Neuronal stem cell (in vitro differentiated cells): ENCODE data around the gene SERGEF.

Experiments used
- DNase-seq: peaks from one replicate; pipeline ENCODE4 v3.0.0-alpha.2; 2013; ENCODE audit warnings: low spot score
- H2AFZ ChIP-seq: one replicate; pipeline ENCODE4 v1.6.1; 2013; ENCODE audit warnings: mild to moderate bottlenecking, low read length, inconsistent platforms
- H2AK5ac ChIP-seq: 2 replicates; pipeline ENCODE4 v1.6.1; 2013; ENCODE audit warnings: low read depth, mild to moderate bottlenecking, inconsistent platforms, low read length, moderate library complexity, mixed read lengths
- H2BK120ac ChIP-seq: 2 replicates; pipeline ENCODE4 v1.6.1; 2013; ENCODE audit warnings: low read depth, mild to moderate bottlenecking, inconsistent platforms, low read length, moderate library complexity, mixed read lengths
- H2BK12ac ChIP-seq: one replicate; pipeline ENCODE4 v1.6.1; 2013; ENCODE audit warnings: low read length, inconsistent platforms
- H2BK15ac ChIP-seq: 2 replicates; pipeline ENCODE4 v1.6.1; 2013; ENCODE audit warnings: mild to moderate bottlenecking, low read length, inconsistent platforms, mixed read lengths
- H2BK5ac ChIP-seq: one replicate; pipeline ENCODE4 v1.6.1; 2013; ENCODE audit warnings: inconsistent platforms, mild to moderate bottlenecking, low read length, moderate library complexity
- H3K14ac ChIP-seq: one replicate; pipeline ENCODE4 v1.6.1; 2013; ENCODE audit warnings: low read length, inconsistent platforms
- H3K18ac ChIP-seq: 2 replicates; pipeline ENCODE4 v1.6.1; 2013; ENCODE audit warnings: low read length, inconsistent platforms
- H3K23ac ChIP-seq: 2 replicates; pipeline ENCODE4 v1.6.1; 2013; ENCODE audit warnings: low read depth, mild to moderate bottlenecking, mixed read lengths, low read length, inconsistent platforms; ENCODE audit not compliant: poor library complexity
- H3K27ac ChIP-seq: replicated peaks from 3 replicates; pipeline ENCODE4 v1.5.1; 2013; ENCODE audit warnings: low read length, inconsistent platforms
- H3K27me3 ChIP-seq, 3 experiments: 2 replicates each; pipeline ENCODE4 v1.6.1; 2013; ENCODE audit warnings: low read length in 3 of 3, mild to moderate bottlenecking in 2 of 3, inconsistent platforms in 1 of 3, low read depth in 1 of 3, mixed read lengths in 1 of 3, moderate library complexity in 1 of 3; ENCODE audit not compliant: control insufficient read depth in 3 of 3, insufficient read depth in 3 of 3
- H3K36me3 ChIP-seq, 2 donors: replicated peaks in 1 of 2; 2 replicates each; pipeline ENCODE4 v1.6.1; 2013; ENCODE audit warnings: low read length in 2 of 2; ENCODE audit not compliant: control insufficient read depth in 2 of 2, insufficient read depth in 2 of 2
- H3K4ac ChIP-seq: 2 replicates; pipeline ENCODE4 v1.6.1; 2013; ENCODE audit warnings: inconsistent platforms, mild to moderate bottlenecking, low read length, moderate library complexity
- H3K4me1 ChIP-seq, 2 donors: 1 replicate in 1 of 2; 2 replicates in 1 of 2; pipeline ENCODE4 v1.6.1; 2013; ENCODE audit warnings: low read length in 2 of 2, low read depth in 1 of 2; ENCODE audit not compliant: control insufficient read depth in 2 of 2, insufficient read depth in 1 of 2
- H3K4me2 ChIP-seq: one replicate; pipeline ENCODE4 v1.6.1; 2013; ENCODE audit warnings: mild to moderate bottlenecking, low read length, inconsistent platforms; ENCODE audit not compliant: insufficient read depth, poor library complexity, severe bottlenecking
- H3K4me3 ChIP-seq, 2 donors: 2 replicates each; pipeline ENCODE4 v1.5.1; 2013; ENCODE audit warnings: low read length in 2 of 2, mild to moderate bottlenecking in 2 of 2, inconsistent platforms in 1 of 2, moderate library complexity in 1 of 2
- H3K79me1 ChIP-seq: one replicate; pipeline ENCODE4 v1.6.1; 2013; ENCODE audit warnings: low read depth, mild to moderate bottlenecking, inconsistent platforms, low read length, moderate library complexity
- H3K9ac ChIP-seq: one replicate; pipeline ENCODE4 v1.6.1; 2013; ENCODE audit warnings: mild to moderate bottlenecking, low read depth, low read length, inconsistent platforms; ENCODE audit not compliant: poor library complexity
- H3K9me3 ChIP-seq, 2 donors: replicated peaks in 1 of 2; 2 replicates each; pipeline versions ENCODE3 to v1.6.1; 2013; ENCODE audit warnings: low read length in 2 of 2, mild to moderate bottlenecking in 2 of 2, inconsistent platforms in 1 of 2, low read depth in 1 of 2, mixed read lengths in 1 of 2, moderate library complexity in 1 of 2; ENCODE audit not compliant: control insufficient read depth in 2 of 2, insufficient read depth in 1 of 2
- H4K8ac ChIP-seq: one replicate; pipeline ENCODE4 v1.6.1; 2013; ENCODE audit warnings: low read depth, mild to moderate bottlenecking, inconsistent platforms, low read length, moderate library complexity
- H4K91ac ChIP-seq: one replicate; pipeline ENCODE4 v1.6.1; 2013; ENCODE audit warnings: low read length, low read depth, mild to moderate bottlenecking, inconsistent platforms; ENCODE audit not compliant: poor library complexity
- WGBS, 2 donors: extraction: QIAGEN DNeasy Blood & Tissue Kit; methylation state at CpG; one replicate each; pipeline ENCODE4 v1.1.7; 2013; ENCODE audit warnings: missing lambda C conversion rate in 2 of 2, mixed read lengths in 1 of 2; ENCODE audit not compliant: insufficient read length in 2 of 2, insufficient replicate concordance in 1 of 2; ENCODE audit errors: extremely low coverage in 2 of 2; 5-methylcytosine and 5-hydroxymethylcytosine counted together

Gene SERGEF

GRCh38 chr11:17933708-17934107 lies 79.1 kb downstream of the SERGEF start:
- Histone ChIP-seq H3K4me1 (peaks cover 0 to 2% of the 10 kb centered on the region in 2 donors), H2BK12ac (no peak overlapping the region), H2BK120ac (no peak overlapping the region), H3K23ac (no peak overlapping the region), H3K27me3 (no peaks in the 10 kb centered on the region), H2BK5ac (no peak overlapping the region), H3K4ac (no peak overlapping the region), H2BK15ac (no peak overlapping the region), H3K9ac (no peak overlapping the region), H4K8ac (no peak overlapping the region), H3K4me3 (no peak overlapping the region), H3K14ac (no peak overlapping the region), H3K79me1 (no peaks in the 10 kb centered on the region), H3K27ac (no peak overlapping the region), H4K91ac (no peak overlapping the region), H3K18ac (no peak overlapping the region), H2AK5ac (no peak overlapping the region), H3K36me3 (no peaks in the 10 kb centered on the region), H3K9me3 (no peaks in the 10 kb centered on the region), H3K4me2 (no peak overlapping the region), H2AFZ (no peak overlapping the region)
- WGBS, 2 donors, result no CpG with 5 or more reads among the region's 1 CpG
- no peak for DNase-seq

- H2BK120ac ChIP-seq, result no peak overlapping the region
These were observed 80.4 kb downstream of the SERGEF start for GRCh38 chr11:17932472-17932871.

GRCh38 chr11:17931595-17931994 lies 81.3 kb downstream of the SERGEF start:
- H2AK5ac ChIP-seq, result no peak overlapping the region
- no peaks in the 10 kb centered on the region for H3K9me3 ChIP-seq
- no peaks in the 10 kb centered on the region for H3K27me3 ChIP-seq
- DNase-seq, result no peak
- H3K23ac ChIP-seq, result no peak overlapping the region
- H2BK12ac ChIP-seq, result no peak overlapping the region
- H3K18ac ChIP-seq, result no peak overlapping the region
- no peak overlapping the region for H3K9ac ChIP-seq
- no peaks in the 10 kb centered on the region for H3K36me3 ChIP-seq
- H3K4me2 ChIP-seq, result no peak overlapping the region
- no peak overlapping the region for H3K14ac ChIP-seq
- H4K91ac ChIP-seq, result no peak overlapping the region
- H3K79me1 ChIP-seq, result no peaks in the 10 kb centered on the region
- no peak overlapping the region for H3K27ac ChIP-seq
- no peak overlapping the region for H2AFZ ChIP-seq
- WGBS, 2 donors, result no CpG with 5 or more reads among the region's 1 CpG
- no peak overlapping the region for H4K8ac ChIP-seq
- no peak overlapping the region for H3K4me3 ChIP-seq
- no peak overlapping the region for H3K4ac ChIP-seq
- no peak overlapping the region for H2BK5ac ChIP-seq
- H3K4me1 ChIP-seq, result peaks cover 0 to 2% of the 10 kb centered on the region in 2 donors
- H2BK15ac ChIP-seq, result no peak overlapping the region
- no peak overlapping the region for H2BK120ac ChIP-seq

More at GRCh38 chr11:17932472-17932871, 80.4 kb downstream of the SERGEF start:
- Histone ChIP-seq H3K9ac (no peak overlapping the region), H2BK5ac (no peak overlapping the region), H3K18ac (no peak overlapping the region), H3K4me3 (no peak overlapping the region), H3K14ac (no peak overlapping the region), H2AFZ (no peak overlapping the region), H3K4me1 (peaks cover 0 to 2% of the 10 kb centered on the region in 2 donors), H3K27me3 (no peaks in the 10 kb centered on the region), H2BK12ac (no peak overlapping the region), H3K23ac (no peak overlapping the region), H3K79me1 (no peaks in the 10 kb centered on the region), H3K36me3 (no peaks in the 10 kb centered on the region), H3K9me3 (no peaks in the 10 kb centered on the region), H4K91ac (no peak overlapping the region), H4K8ac (no peak overlapping the region), H2BK15ac (no peak overlapping the region), H3K4ac (no peak overlapping the region), H2AK5ac (no peak overlapping the region), H3K4me2 (no peak overlapping the region), H3K27ac (no peak overlapping the region)
- no CpG with 5 or more reads among the region's 1 CpG for WGBS, 2 donors
- DNase-seq, result no peak

GRCh38 chr11:17930544-17931125 lies 82.2 kb downstream of the SERGEF start:
- no peaks in the 10 kb centered on the region for H3K27me3 ChIP-seq
- H2BK12ac ChIP-seq, result no peak overlapping the region
- H2AK5ac ChIP-seq, result no peak overlapping the region
- H2BK15ac ChIP-seq, result no peak overlapping the region
- no peak overlapping the region for H2BK120ac ChIP-seq
- H3K36me3 ChIP-seq, result no peaks in the 10 kb centered on the region
- H3K9ac ChIP-seq, result no peak overlapping the region
- H3K14ac ChIP-seq, result no peak overlapping the region
- no peaks in the 10 kb centered on the region for H3K9me3 ChIP-seq
- H2AFZ ChIP-seq, result no peak overlapping the region
- H3K27ac ChIP-seq, result no peak overlapping the region
- peaks cover 0 to 2% of the 10 kb centered on the region in 2 donors for H3K4me1 ChIP-seq
- no peak overlapping the region for H3K4me2 ChIP-seq
- H2BK5ac ChIP-seq, result no peak overlapping the region
- no peak overlapping the region for H3K4me3 ChIP-seq
- H3K18ac ChIP-seq, result no peak overlapping the region
- no peak overlapping the region for H3K4ac ChIP-seq
- no CpG with 5 or more reads among the region's 3 CpGs for WGBS, 2 donors
- no peak overlapping the region for H3K23ac ChIP-seq
- no peak overlapping the region for H4K8ac ChIP-seq
- H3K79me1 ChIP-seq, result no peaks in the 10 kb centered on the region
- no peak overlapping the region for H4K91ac ChIP-seq
- no peak for DNase-seq
